Ishikawa (cell line): ENCODE data around the gene OR51E2.

Experiments used
- CREB1 ChIP-seq: IDR thresholded peaks from 2 replicates; pipeline ENCODE4 v1.6.1; 2012; ENCODE audit warnings: low read depth
- EGR1 ChIP-seq: IDR thresholded peaks from 2 replicates; pipeline ENCODE4 v1.6.1; 2012
- MAX ChIP-seq: IDR thresholded peaks from 2 replicates; pipeline ENCODE4 v1.6.1; 2012
- NFIC ChIP-seq: IDR thresholded peaks from 2 replicates; pipeline ENCODE4 v1.6.1; 2012
- RAD21 ChIP-seq: IDR thresholded peaks from 2 replicates; pipeline ENCODE4 v1.6.1; 2012; ENCODE audit warnings: low read depth
- REST ChIP-seq: IDR thresholded peaks from 2 replicates; pipeline ENCODE4 v1.6.1; 2012; ENCODE audit warnings: low read depth, mild to moderate bottlenecking
- TAF1 ChIP-seq: IDR thresholded peaks from 2 replicates; pipeline ENCODE4 v1.6.1; 2012; ENCODE audit warnings: low read depth, mild to moderate bottlenecking
- TCF12 ChIP-seq: IDR thresholded peaks from 2 replicates; pipeline ENCODE4 v1.6.1; 2012; ENCODE audit warnings: low read depth
- TEAD4 ChIP-seq: IDR thresholded peaks from 2 replicates; pipeline ENCODE4 v1.6.1; 2012
- ZBTB7A ChIP-seq: IDR thresholded peaks from 2 replicates; pipeline ENCODE4 v1.6.1; 2012; ENCODE audit warnings: low read depth

GRCh38 chr11:4695442-4695841, 2.2 kb downstream of the OR51E2 start:
- TF ChIP-seq MAX (no peak), TCF12 (no peak), RAD21 (no peak), TAF1 (no peak), REST (no peak), EGR1 (no peak), ZBTB7A (no peak), CREB1 (no peak), TEAD4 (no peak), NFIC (no peak)
